ENCODE measurements around the gene CCNY. TPM values are rescaled to one million over a fixed set of nuclear protein-coding genes. Genes with fewer than 3 reads are reported as not detected.

Gene CCNY
- total RNA-seq, 1 experiment from 2014 or later = 51.9 TPM

DNA sequence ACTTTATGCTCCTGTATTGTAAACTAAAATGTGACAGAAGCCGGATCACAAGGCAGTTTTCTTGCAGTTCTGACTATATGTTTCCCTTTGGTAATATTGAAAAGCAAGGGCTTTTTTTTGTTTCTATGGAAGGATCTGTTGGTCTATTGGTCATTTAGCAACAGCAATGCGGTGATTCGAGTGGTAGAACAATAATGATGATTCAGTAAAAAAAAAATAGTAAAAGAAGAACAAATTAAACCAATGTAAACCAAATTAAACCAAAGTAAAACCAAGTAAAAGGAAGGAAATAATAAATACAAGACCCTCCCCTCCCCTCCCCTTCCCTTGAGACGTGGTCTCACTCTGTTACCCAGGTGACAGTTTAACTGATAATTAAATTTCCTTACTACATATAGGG lies 17.8 kb upstream of the CCNY start:
- H3K4me1 ChIP-seq (ENCODE audit: control insufficient read depth, insufficient read depth, low read length) = no peaks in the 10 kb centered on the region

GRCh38 chr10:35320341-35320740 lies 16.0 kb upstream of the CCNY start:
- Histone ChIP-seq H3K4me1 (ENCODE audit: control insufficient read depth, insufficient read depth, low read length) (no peaks in the 10 kb centered on the region), H3K36me3 (ENCODE audit: control insufficient read depth, insufficient read depth, low read length) (no peaks in the 10 kb centered on the region), H3K27me3 (ENCODE audit: control insufficient read depth, insufficient read depth, low read length) (no peaks in the 10 kb centered on the region), H3K4me3 (ENCODE audit: low read depth in 2 of 2, low read length in 2 of 2) (no peak overlapping the region), H3K9me3 (ENCODE audit: control insufficient read depth, insufficient read depth, low read depth, low read length) (no peaks in the 10 kb centered on the region), H3K27ac (ENCODE audit: low read length) (no peak overlapping the region)
- no TSS peak for BruUV-seq (replicated peaks)
- in situ Hi-C loops (cut with HindIII; ENCODE audit: low pct_unique_long_range_greater_than_20kb, low sequenced_read_pairs) (no loop called here), intact Hi-C loops (cut with micrococcal nuclease; ENCODE audit: unreplicated experiment) (no loop called here)
- TF ChIP-seq SIN3A (IDR thresholded peaks at IDR 0.05; ENCODE audit: borderline replicate concordance, insufficient read depth, low read depth, low read length) (no peak), REST (IDR thresholded peaks at IDR 0.05; ENCODE audit: insufficient read depth in 1 of 2, low read depth in 2 of 2, low read length in 1 of 2) (no peak), POLR2AphosphoS5 (IDR thresholded peaks at IDR 0.05; ENCODE audit: low read depth, low read length) (no peak), TCF7L2 (IDR thresholded peaks at IDR 0.05; ENCODE audit: low read depth, low read length) (no peak)
- TF ChIP-seq, protein P1, sequence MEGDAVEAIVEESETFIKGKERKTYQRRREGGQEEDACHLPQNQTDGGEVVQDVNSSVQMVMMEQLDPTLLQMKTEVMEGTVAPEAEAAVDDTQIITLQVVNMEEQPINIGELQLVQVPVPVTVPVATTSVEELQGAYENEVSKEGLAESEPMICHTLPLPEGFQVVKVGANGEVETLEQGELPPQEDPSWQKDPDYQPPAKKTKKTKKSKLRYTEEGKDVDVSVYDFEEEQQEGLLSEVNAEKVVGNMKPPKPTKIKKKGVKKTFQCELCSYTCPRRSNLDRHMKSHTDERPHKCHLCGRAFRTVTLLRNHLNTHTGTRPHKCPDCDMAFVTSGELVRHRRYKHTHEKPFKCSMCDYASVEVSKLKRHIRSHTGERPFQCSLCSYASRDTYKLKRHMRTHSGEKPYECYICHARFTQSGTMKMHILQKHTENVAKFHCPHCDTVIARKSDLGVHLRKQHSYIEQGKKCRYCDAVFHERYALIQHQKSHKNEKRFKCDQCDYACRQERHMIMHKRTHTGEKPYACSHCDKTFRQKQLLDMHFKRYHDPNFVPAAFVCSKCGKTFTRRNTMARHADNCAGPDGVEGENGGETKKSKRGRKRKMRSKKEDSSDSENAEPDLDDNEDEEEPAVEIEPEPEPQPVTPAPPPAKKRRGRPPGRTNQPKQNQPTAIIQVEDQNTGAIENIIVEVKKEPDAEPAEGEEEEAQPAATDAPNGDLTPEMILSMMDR (IDR thresholded peaks at IDR 0.05) = no peak
- no peak for DNase-seq (ENCODE audit: low read depth, low spot score)
- POLR2A ChIA-PET = no interaction called here
- no peak for ATAC-seq
- CTCF ChIA-PET = interaction anchor here (0.7 kb wide), 1 partner anchor 54 kb away, joined by 8 read pairs; no protein-coding TSS in a partner anchor

More for the DNA sequence above, 17.8 kb upstream of the CCNY start:
- Histone ChIP-seq H3K36me3 (ENCODE audit: control insufficient read depth, insufficient read depth, low read length) (no peaks in the 10 kb centered on the region), H3K9me3 (ENCODE audit: control insufficient read depth, insufficient read depth, low read depth, low read length) (no peaks in the 10 kb centered on the region), H3K4me3 (ENCODE audit: low read depth in 2 of 2, low read length in 2 of 2) (no peak overlapping the region), H3K27ac (ENCODE audit: low read length) (no peak overlapping the region), H3K27me3 (ENCODE audit: control insufficient read depth, insufficient read depth, low read length) (no peaks in the 10 kb centered on the region)
- ChIA-PET CTCF (no interaction called here), POLR2A (no interaction called here)
- ATAC-seq = no peak
- in situ Hi-C loops (cut with HindIII; ENCODE audit: low pct_unique_long_range_greater_than_20kb, low sequenced_read_pairs) = no loop called here
- no peak for DNase-seq (ENCODE audit: low read depth, low spot score)
- no TSS peak for BruUV-seq (replicated peaks)
- TF ChIP-seq SIN3A (IDR thresholded peaks at IDR 0.05; ENCODE audit: borderline replicate concordance, insufficient read depth, low read depth, low read length) = no peak
- no peak for TF ChIP-seq REST (IDR thresholded peaks at IDR 0.05; ENCODE audit: insufficient read depth in 1 of 2, low read depth in 2 of 2, low read length in 1 of 2)
- TF ChIP-seq POLR2AphosphoS5 (IDR thresholded peaks at IDR 0.05; ENCODE audit: low read depth, low read length) = no peak
- TF ChIP-seq, protein P1 (IDR thresholded peaks at IDR 0.05) = no peak
- TF ChIP-seq TCF7L2 (IDR thresholded peaks at IDR 0.05; ENCODE audit: low read depth, low read length) = no peak
- intact Hi-C loops (cut with micrococcal nuclease; ENCODE audit: unreplicated experiment) = no loop called here

All from Panc1 (cell line).